A204.1 (cell line): ENCODE data around the gene RASSF5.
"Not testable (repeated sequence)": the region's sequence is repeated elsewhere in the genome, so short reads cannot be mapped to it uniquely, and the experiment has no call there.

Experiments
- FAIRE-seq: peaks from 2 replicates; lab custom pipeline; 2012; peaks lifted over from hg19 to GRCh38; lab: Jason Lieb, UNC

RASSF5 gene

GRCh38 chr1:206476591-206476990, 30.7 kb upstream of the RASSF5 start:
- no peak for FAIRE-seq

GRCh38 chr1:206477110-206477509, 30.2 kb upstream of the RASSF5 start:
- FAIRE-seq: no peak

- no peak for FAIRE-seq
Measured at GRCh38 chr1:206477581-206478380, 29.6 kb upstream of the RASSF5 start.

GRCh38 chr1:206478746-206479145, 28.6 kb upstream of the RASSF5 start:
- FAIRE-seq: no peak

- no peak for FAIRE-seq
Measured at GRCh38 chr1:206479183-206480125, 27.9 kb upstream of the RASSF5 start.

- FAIRE-seq: no peak
Measured at GRCh38 chr1:206480211-206480610, 27.1 kb upstream of the RASSF5 start.

- FAIRE-seq: no peak
Measured at GRCh38 chr1:206482611-206483010, 24.7 kb upstream of the RASSF5 start.

- FAIRE-seq: not testable (repeated sequence)
Measured at GRCh38 chr1:206483864-206484263, 23.5 kb upstream of the RASSF5 start.

- no peak for FAIRE-seq
Measured at GRCh38 chr1:206484901-206485300, 22.4 kb upstream of the RASSF5 start.

GRCh38 chr1:206486995-206487788, 20.1 kb upstream of the RASSF5 start:
- FAIRE-seq: no peak

GRCh38 chr1:206487970-206488369, 19.4 kb upstream of the RASSF5 start:
- FAIRE-seq: no peak

GRCh38 chr1:206488466-206488865, 18.9 kb upstream of the RASSF5 start:
- FAIRE-seq: no peak

GRCh38 chr1:206489980-206490770, 17.2 kb upstream of the RASSF5 start:
- no peak for FAIRE-seq

GRCh38 chr1:206490771-206491405, 16.4 kb upstream of the RASSF5 start:
- no peak for FAIRE-seq

- FAIRE-seq: no peak
Measured at GRCh38 chr1:206491616-206492015, 15.7 kb upstream of the RASSF5 start.

- FAIRE-seq: no peak
Measured at GRCh38 chr1:206492589-206492988, 14.7 kb upstream of the RASSF5 start.

GRCh38 chr1:206493279-206493678, 14.1 kb upstream of the RASSF5 start:
- no peak for FAIRE-seq

GRCh38 chr1:206495011-206495461, 12.3 kb upstream of the RASSF5 start:
- FAIRE-seq: no peak

GRCh38 chr1:206495493-206496046, 11.8 kb upstream of the RASSF5 start:
- no peak for FAIRE-seq

GRCh38 chr1:206496131-206496793, 11.1 kb upstream of the RASSF5 start:
- FAIRE-seq: no peak
